Keratinocyte (primary cell): ENCODE measurements around the gene TENM4.

ENCODE experiments used
- EZH2 ChIP-seq: IDR thresholded peaks from one replicate; pipeline ENCODE4 v1.6.1; 2012; ENCODE audit warnings: inconsistent platforms, mild to moderate bottlenecking, low read length, moderate library complexity
- TF ChIP-seq, protein P1 (sequence below), 3 experiments: IDR thresholded peaks in 1 of 3; conservative IDR thresholded peaks in 1 of 3; optimal IDR thresholded peaks in 1 of 3; 2 replicates in 2 of 3; 3 replicates in 1 of 3; pipeline versions ENCODE3 to v1.5.1; 2011; ENCODE audit warnings: low read length in 3 of 3, mild to moderate bottlenecking in 3 of 3, moderate library complexity in 2 of 3, control low read depth in 1 of 3, inconsistent platforms in 1 of 3; ENCODE audit not compliant: insufficient read depth in 2 of 3; ENCODE audit errors: extremely low read depth in 1 of 3

DNA sequence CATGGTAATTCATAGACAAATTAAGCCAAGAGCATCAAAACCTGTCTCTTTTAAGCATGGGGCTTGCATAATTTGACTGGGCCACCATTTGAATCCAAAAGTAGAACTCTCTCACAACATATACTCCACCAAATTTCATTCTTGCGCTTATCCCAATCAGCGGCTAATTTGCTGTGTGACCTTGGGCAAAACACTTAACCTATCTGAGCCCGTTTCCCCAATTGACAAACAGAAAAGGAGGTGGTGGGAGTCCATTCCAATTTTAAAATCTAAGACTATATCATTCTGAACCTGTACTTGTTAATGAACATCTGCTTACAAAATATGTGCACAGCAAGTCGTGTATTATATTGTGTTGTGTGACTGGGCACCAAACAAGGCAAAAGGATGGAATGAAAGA, 528.1 kb downstream of the TENM4 start:
- TF ChIP-seq, protein P1, sequence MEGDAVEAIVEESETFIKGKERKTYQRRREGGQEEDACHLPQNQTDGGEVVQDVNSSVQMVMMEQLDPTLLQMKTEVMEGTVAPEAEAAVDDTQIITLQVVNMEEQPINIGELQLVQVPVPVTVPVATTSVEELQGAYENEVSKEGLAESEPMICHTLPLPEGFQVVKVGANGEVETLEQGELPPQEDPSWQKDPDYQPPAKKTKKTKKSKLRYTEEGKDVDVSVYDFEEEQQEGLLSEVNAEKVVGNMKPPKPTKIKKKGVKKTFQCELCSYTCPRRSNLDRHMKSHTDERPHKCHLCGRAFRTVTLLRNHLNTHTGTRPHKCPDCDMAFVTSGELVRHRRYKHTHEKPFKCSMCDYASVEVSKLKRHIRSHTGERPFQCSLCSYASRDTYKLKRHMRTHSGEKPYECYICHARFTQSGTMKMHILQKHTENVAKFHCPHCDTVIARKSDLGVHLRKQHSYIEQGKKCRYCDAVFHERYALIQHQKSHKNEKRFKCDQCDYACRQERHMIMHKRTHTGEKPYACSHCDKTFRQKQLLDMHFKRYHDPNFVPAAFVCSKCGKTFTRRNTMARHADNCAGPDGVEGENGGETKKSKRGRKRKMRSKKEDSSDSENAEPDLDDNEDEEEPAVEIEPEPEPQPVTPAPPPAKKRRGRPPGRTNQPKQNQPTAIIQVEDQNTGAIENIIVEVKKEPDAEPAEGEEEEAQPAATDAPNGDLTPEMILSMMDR (optimal IDR thresholded peaks at IDR 0.05 in 1 of 3, IDR thresholded peaks at IDR 0.05 in 1 of 3, conservative IDR thresholded peaks at IDR 0.05 in 1 of 3; ENCODE audit: extremely low read depth in 1 of 3, insufficient read depth in 2 of 3, low read length in 3 of 3) = no peak
- no peak for TF ChIP-seq EZH2
